MM.1S (cell line): ENCODE measurements around the gene RAC3.

Source experiments
- DNase-seq: peaks from one replicate; pipeline ENCODE4 v3.0.0-alpha.2; 2015
- H2AFZ ChIP-seq: fragments of 300-600 bp; sonication (generic); 2 replicates; pipeline ENCODE4 v1.6.0; 2016; ENCODE audit warnings: antibody characterized with exemption, low read length
- H3F3A ChIP-seq: fragments of 300-600 bp; sonication (generic); 2 replicates; pipeline ENCODE4 v1.6.1; 2016; ENCODE audit warnings: mild to moderate bottlenecking, antibody characterized with exemption, low read length, moderate library complexity, mixed read lengths; ENCODE audit not compliant: insufficient read depth
- H3K27ac ChIP-seq: fragments of 300-600 bp; sonication (generic); 2 replicates; pipeline ENCODE4 v1.5.1; 2016; ENCODE audit warnings: mild to moderate bottlenecking, low read length
- H3K27me3 ChIP-seq: fragments of 300-600 bp; sonication (generic); replicated peaks from 2 replicates; pipeline ENCODE4 v1.6.0; 2016; ENCODE audit warnings: low read length; ENCODE audit not compliant: insufficient read depth
- H3K36me3 ChIP-seq: fragments of 300-600 bp; sonication (generic); replicated peaks from 2 replicates; pipeline ENCODE4 v1.6.1; 2016; ENCODE audit warnings: mild to moderate bottlenecking, low read length, mixed read lengths; ENCODE audit not compliant: insufficient read depth
- H3K4me1 ChIP-seq: fragments of 300-600 bp; sonication (generic); 2 replicates; pipeline ENCODE4 v1.6.1; 2016; ENCODE audit warnings: low read length, mixed read lengths
- H3K4me2 ChIP-seq: fragments of 300-600 bp; sonication (generic); 2 replicates; pipeline ENCODE4 v1.6.0; 2016; ENCODE audit warnings: low read depth, low read length
- H3K4me3 ChIP-seq: fragments of 300-600 bp; sonication (generic); 2 replicates; pipeline ENCODE4 v1.5.1; 2016; ENCODE audit warnings: low read length, mixed read lengths
- H3K79me2 ChIP-seq: fragments of 300-600 bp; sonication (generic); 2 replicates; pipeline ENCODE4 v1.6.1; 2016; ENCODE audit warnings: mixed run types, low read length, mixed read lengths
- H3K9ac ChIP-seq: fragments of 300-600 bp; sonication (generic); 2 replicates; pipeline ENCODE4 v1.6.1; 2016; ENCODE audit warnings: low read length, mixed read lengths
- H3K9me2 ChIP-seq: fragments of 300-600 bp; sonication (generic); replicated peaks from 2 replicates; pipeline ENCODE4 v1.6.1; 2016; ENCODE audit warnings: mild to moderate bottlenecking, low read length, mixed read lengths; ENCODE audit not compliant: insufficient read depth
- H3K9me3 ChIP-seq: fragments of 300-600 bp; sonication (generic); replicated peaks from 2 replicates; pipeline ENCODE4 v1.6.1; 2016; ENCODE audit warnings: mild to moderate bottlenecking, low read length, mixed read lengths; ENCODE audit not compliant: insufficient read depth
- H4K20me1 ChIP-seq: fragments of 300-600 bp; sonication (generic); 2 replicates; pipeline ENCODE4 v1.6.1; 2016; ENCODE audit warnings: mild to moderate bottlenecking, low read length, moderate library complexity, mixed read lengths; ENCODE audit not compliant: insufficient read depth
- EZH2 ChIP-seq: fragments of 300-600 bp; sonication (generic); optimal IDR thresholded peaks from 2 replicates; pipeline ENCODE3; 2017; ENCODE audit warnings: low read depth, mild to moderate bottlenecking, antibody characterized with exemption, low read length, mixed read lengths
- EZH2phosphoT487 ChIP-seq: fragments of 300-600 bp; sonication (generic); IDR thresholded peaks from 2 replicates; pipeline ENCODE4 v1.6.1; 2018; ENCODE audit warnings: antibody characterized with exemption, low read length
- TF ChIP-seq, protein P1 (sequence below): fragments of 300-600 bp; sonication (generic); IDR thresholded peaks from 2 replicates; pipeline ENCODE4 v1.5.1; 2016; ENCODE audit warnings: antibody characterized with exemption, low read length, mixed read lengths

Gene RAC3

DNA sequence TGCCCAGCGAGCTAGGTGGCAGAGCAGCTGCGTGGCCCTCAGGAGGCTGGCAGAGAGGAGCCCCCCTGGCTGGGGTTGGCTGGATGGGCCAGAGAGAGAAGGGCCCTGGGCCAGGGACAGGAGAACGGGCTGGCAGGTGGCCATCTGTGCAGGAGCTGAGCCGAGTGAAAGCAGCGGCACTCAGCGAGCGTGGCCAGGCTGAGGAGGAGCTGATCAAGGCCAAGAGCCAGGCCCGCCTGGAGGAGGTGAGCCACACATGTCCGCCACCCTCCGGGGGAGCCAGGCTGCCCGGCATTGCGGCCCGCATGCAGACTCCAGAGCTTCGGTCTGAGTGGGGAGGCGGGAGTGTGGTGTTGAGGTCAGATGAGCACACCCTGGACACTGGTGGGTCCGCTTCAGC is 2.1 kb upstream of the RAC3 start:
- no peaks in the 10 kb centered on the region for H3K9me3 ChIP-seq
- peaks cover 12% of the 10 kb centered on the region; the same call in 1 of the 2 replicates for H3F3A ChIP-seq
- no peaks in the 10 kb centered on the region for H3K36me3 ChIP-seq
- no peak overlapping the region for H3K27ac ChIP-seq
- H3K9ac ChIP-seq, result no peak overlapping the region
- peaks cover 7% of the 10 kb centered on the region; the same call in 1 of the 2 replicates for H3K4me1 ChIP-seq
- no peak for DNase-seq
- no peak overlapping the region for H3K4me3 ChIP-seq
- H3K4me2 ChIP-seq, result no peak overlapping the region
- no peak overlapping the region for H2AFZ ChIP-seq
- TF ChIP-seq, protein P1, sequence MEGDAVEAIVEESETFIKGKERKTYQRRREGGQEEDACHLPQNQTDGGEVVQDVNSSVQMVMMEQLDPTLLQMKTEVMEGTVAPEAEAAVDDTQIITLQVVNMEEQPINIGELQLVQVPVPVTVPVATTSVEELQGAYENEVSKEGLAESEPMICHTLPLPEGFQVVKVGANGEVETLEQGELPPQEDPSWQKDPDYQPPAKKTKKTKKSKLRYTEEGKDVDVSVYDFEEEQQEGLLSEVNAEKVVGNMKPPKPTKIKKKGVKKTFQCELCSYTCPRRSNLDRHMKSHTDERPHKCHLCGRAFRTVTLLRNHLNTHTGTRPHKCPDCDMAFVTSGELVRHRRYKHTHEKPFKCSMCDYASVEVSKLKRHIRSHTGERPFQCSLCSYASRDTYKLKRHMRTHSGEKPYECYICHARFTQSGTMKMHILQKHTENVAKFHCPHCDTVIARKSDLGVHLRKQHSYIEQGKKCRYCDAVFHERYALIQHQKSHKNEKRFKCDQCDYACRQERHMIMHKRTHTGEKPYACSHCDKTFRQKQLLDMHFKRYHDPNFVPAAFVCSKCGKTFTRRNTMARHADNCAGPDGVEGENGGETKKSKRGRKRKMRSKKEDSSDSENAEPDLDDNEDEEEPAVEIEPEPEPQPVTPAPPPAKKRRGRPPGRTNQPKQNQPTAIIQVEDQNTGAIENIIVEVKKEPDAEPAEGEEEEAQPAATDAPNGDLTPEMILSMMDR, result no peak
- TF ChIP-seq EZH2phosphoT487, result no peak
- TF ChIP-seq EZH2, result no peak
- no peaks in the 10 kb centered on the region for H3K27me3 ChIP-seq
- no peaks in the 10 kb centered on the region for H3K9me2 ChIP-seq
- 0 out of 2 replicates have a peak, but pooled peaks cover 3% of the 10 kb centered on the region for H3K79me2 ChIP-seq
- no peaks in the 10 kb centered on the region for H4K20me1 ChIP-seq

DNA sequence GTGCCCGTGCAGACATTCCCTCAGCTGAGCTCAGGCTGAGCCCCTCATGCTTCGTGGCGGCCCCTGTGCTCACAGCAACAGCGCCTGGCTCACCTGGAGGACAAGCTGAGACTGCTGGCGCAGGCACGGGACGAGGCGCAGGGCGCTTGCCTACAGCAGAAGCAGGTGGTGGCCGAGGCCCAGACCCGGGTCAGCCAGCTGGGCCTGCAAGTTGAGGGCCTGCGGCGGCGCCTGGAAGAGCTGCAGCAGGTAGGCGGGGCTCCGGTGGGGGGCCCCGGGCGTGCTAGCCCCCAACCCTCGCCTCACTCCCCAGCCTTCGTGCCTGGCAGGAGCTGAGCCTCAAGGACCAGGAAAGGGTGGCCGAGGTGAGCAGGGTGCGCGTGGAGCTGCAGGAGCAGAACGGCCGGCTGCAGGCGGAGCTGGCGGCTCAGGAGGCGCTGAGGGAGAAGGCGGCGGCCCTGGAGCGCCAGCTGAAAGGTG is 1.4 kb upstream of the RAC3 start:
- H3K27me3 ChIP-seq, result no peaks in the 10 kb centered on the region
- no peak overlapping the region for H3K27ac ChIP-seq
- TF ChIP-seq EZH2, result no peak
- TF ChIP-seq, protein P1, result no peak
- TF ChIP-seq EZH2phosphoT487, result no peak
- no peaks in the 10 kb centered on the region for H3K9me3 ChIP-seq
- no peak overlapping the region for H2AFZ ChIP-seq
- peaks cover 6% of the 10 kb centered on the region; the same call in 1 of the 2 replicates for H3K4me1 ChIP-seq
- H3F3A ChIP-seq, result peaks cover 12% of the 10 kb centered on the region; the same call in 1 of the 2 replicates
- H3K36me3 ChIP-seq, result no peaks in the 10 kb centered on the region
- no peaks in the 10 kb centered on the region for H4K20me1 ChIP-seq
- H3K4me2 ChIP-seq, result peak overlapping the region; percentile 98
- no peak for DNase-seq
- no peaks in the 10 kb centered on the region for H3K79me2 ChIP-seq
- H3K4me3 ChIP-seq, result no peak overlapping the region
- H3K9me2 ChIP-seq, result no peaks in the 10 kb centered on the region
- no peak overlapping the region for H3K9ac ChIP-seq

DNA sequence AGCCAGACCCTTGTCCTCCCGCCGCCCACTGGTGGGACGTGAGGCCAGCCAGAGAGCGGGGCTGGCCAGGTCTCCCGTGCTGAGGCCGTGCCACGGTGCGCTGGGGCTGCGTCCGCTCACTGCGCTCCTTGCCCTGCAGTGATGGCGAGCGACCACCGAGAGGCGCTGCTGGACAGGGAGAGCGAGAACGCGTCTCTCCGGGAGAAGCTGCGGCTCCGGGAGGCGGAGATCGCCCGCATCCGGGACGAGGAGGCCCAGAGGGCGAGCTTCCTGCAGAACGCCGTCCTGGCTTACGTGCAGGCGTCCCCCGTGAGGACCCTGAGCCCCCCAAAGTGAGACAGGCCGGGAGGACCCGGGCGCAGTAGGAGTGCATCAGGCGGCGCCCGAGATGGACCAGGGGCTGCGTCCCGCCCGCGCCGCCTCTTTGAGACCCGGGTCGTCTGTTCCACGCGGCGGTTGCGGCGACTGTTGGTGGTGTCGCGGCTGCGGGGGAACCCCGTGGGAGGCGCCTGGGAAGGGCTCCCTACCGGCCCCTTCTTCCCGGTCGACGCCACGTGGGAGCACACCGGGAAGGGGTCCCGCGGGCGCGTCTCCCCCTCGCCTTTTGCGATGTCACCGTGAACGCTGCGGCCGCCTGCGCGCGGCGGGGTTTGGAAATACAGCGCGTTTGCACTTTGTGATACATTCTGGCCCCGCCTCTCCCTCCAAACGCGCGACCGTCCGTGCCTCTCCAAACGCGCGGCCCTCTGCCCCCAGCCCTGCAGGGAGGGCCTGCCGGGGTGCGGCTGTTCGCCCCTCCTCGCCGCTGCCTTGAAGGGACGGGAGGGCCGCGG is 792 bp upstream of the RAC3 start:
- H3K36me3 ChIP-seq, result no peaks in the 10 kb centered on the region
- no peak for TF ChIP-seq EZH2
- TF ChIP-seq EZH2phosphoT487, result no peak
- TF ChIP-seq, protein P1, result peak; percentile 66
- peak overlapping the region; percentile 25; the same call in 1 of the 2 replicates for H3K27ac ChIP-seq
- peak; percentile 78 for DNase-seq
- H3K9me2 ChIP-seq, result no peaks in the 10 kb centered on the region
- H3K27me3 ChIP-seq, result no peaks in the 10 kb centered on the region
- no peaks in the 10 kb centered on the region for H3K9me3 ChIP-seq
- no peaks in the 10 kb centered on the region for H3K79me2 ChIP-seq
- H3K9ac ChIP-seq, result peak overlapping the region; percentile 23; the same call in 1 of the 2 replicates
- peak overlapping the region; percentile 71 for H3K4me3 ChIP-seq
- peak overlapping the region; percentile 98 for H3K4me2 ChIP-seq
- H4K20me1 ChIP-seq, result no peaks in the 10 kb centered on the region
- peaks cover 12% of the 10 kb centered on the region; the same call in 1 of the 2 replicates for H3F3A ChIP-seq
- H2AFZ ChIP-seq, result peak overlapping the region; percentile 53
- H3K4me1 ChIP-seq, result peaks cover 6% of the 10 kb centered on the region; the same call in 1 of the 2 replicates
